GM12874 (cell line): ENCODE results near the gene APH1A.

Experiments
- CTCF ChIP-seq: IDR thresholded peaks from 2 replicates; pipeline ENCODE4 v1.5.1; 2011; ENCODE audit warnings: low read depth, mild to moderate bottlenecking, control low read depth, low read length, moderate library complexity; ENCODE audit not compliant: insufficient read depth

Gene APH1A

GRCh38 chr1:150221552-150221951, 47.3 kb downstream of the APH1A start:
- TF ChIP-seq CTCF: peak; percentile 42; the same call in 1 of the 2 replicates
